ENCODE results near the gene AQP6.

DNA sequence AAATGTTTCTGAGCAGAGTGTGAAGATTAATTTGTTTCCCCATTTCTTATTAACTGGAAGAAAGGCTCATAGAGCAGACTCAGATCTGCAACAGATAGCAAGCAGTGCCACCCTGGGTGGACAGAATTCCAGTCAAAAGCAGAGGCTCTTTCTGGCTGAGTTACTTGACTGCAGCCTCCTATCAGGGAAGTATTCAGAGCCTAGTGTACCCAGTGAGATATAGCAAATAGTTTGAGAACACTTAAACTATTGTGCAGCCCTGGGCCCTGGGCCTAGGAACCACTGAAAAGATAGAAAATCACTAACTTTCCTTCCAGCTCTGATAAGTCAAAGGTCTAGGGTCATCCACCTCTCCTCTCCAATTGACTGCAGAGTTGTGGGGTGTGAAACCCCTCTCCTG, 33.4 kb upstream of the AQP6 start:
- no peak for TF ChIP-seq EZH2 (IDR thresholded peaks at IDR 0.05; ENCODE audit: insufficient read depth, poor library complexity, severe bottlenecking)
- no peak for TF ChIP-seq EZH2phosphoT487 (IDR thresholded peaks at IDR 0.05; ENCODE audit: insufficient read depth, low read depth)

Measured in GM23248 (cell line).